WERI-Rb-1 (cell line): Measurements from ENCODE around the gene PPP1R13L.
A peak's percentile ranks its signal among the peaks of the same experiment; 100 is the strongest.
"Not testable (repeated sequence)": the region's sequence is repeated elsewhere in the genome, so short reads cannot be mapped to it uniquely, and the experiment has no call there.

Source experiments
- DNase-seq: peaks from one replicate; pipeline ENCODE4 v3.0.0-alpha.2; 2020
- H3K27ac ChIP-seq: fragments of 250-450 bp; sonication (Bioruptor Pico); 2 replicates; pipeline ENCODE4 v1.5.1; 2020; ENCODE audit warnings: mild to moderate bottlenecking, moderate library complexity
- H3K27me3 ChIP-seq: fragments of 250-450 bp; sonication (Bioruptor Pico); 2 replicates; pipeline ENCODE4 v1.5.1; 2021; ENCODE audit warnings: mild to moderate bottlenecking, low read depth, moderate library complexity; ENCODE audit not compliant: insufficient read depth, severe bottlenecking
- H3K36me3 ChIP-seq: fragments of 250-450 bp; sonication (Bioruptor Pico); 2 replicates; pipeline ENCODE4 v1.5.1; 2020; ENCODE audit warnings: mild to moderate bottlenecking, moderate library complexity
- H3K4me3 ChIP-seq: 2 replicates; pipeline ENCODE4 v1.5.1; 2011; ENCODE audit warnings: low read depth, mild to moderate bottlenecking, control low read depth, low read length
- H3K9me3 ChIP-seq: fragments of 250-450 bp; sonication (Bioruptor Pico); 2 replicates; pipeline ENCODE4 v1.5.1; 2021; ENCODE audit warnings: mild to moderate bottlenecking, moderate library complexity; ENCODE audit not compliant: severe bottlenecking
- CTCF ChIP-seq: IDR thresholded peaks from 2 replicates; pipeline ENCODE4 v1.5.1; 2011; ENCODE audit warnings: low read depth, mild to moderate bottlenecking, control low read depth, inconsistent platforms, low read length

PPP1R13L gene

GRCh38 chr19:45439569-45440258 is 34.8 kb upstream of the PPP1R13L start:
- peak overlapping the region; percentile 66 for H3K4me3 ChIP-seq
- peak overlapping the region; percentile 76 for H3K27ac ChIP-seq
- no peaks in the 10 kb centered on the region for H3K9me3 ChIP-seq
- peak; percentile 78 for DNase-seq
- peak; percentile 77 for TF ChIP-seq CTCF
- H3K36me3 ChIP-seq: no peaks in the 10 kb centered on the region
- no peaks in the 10 kb centered on the region for H3K27me3 ChIP-seq

GRCh38 chr19:45439190-45439568 is 34.3 kb upstream of the PPP1R13L start:
- TF ChIP-seq CTCF: no peak
- H3K36me3 ChIP-seq: no peaks in the 10 kb centered on the region
- H3K4me3 ChIP-seq: peak overlapping the region; percentile 66
- no peaks in the 10 kb centered on the region for H3K9me3 ChIP-seq
- H3K27me3 ChIP-seq: no peaks in the 10 kb centered on the region
- H3K27ac ChIP-seq: peak overlapping the region; percentile 76
- no peak for DNase-seq

- no peak for TF ChIP-seq CTCF
- no peaks in the 10 kb centered on the region for H3K9me3 ChIP-seq
- H3K27me3 ChIP-seq: no peaks in the 10 kb centered on the region
- no peak for DNase-seq
- no peaks in the 10 kb centered on the region for H3K36me3 ChIP-seq
- H3K4me3 ChIP-seq: no peak overlapping the region
- no peak overlapping the region for H3K27ac ChIP-seq
Observed at GRCh38 chr19:45437328-45437727, 32.5 kb upstream of the PPP1R13L start.

GRCh38 chr19:45432543-45432942 is 27.7 kb upstream of the PPP1R13L start:
- not testable (repeated sequence) for H3K36me3 ChIP-seq, H3K4me3 ChIP-seq, H3K27ac ChIP-seq, DNase-seq, H3K9me3 ChIP-seq, H3K27me3 ChIP-seq

- not testable (repeated sequence) for DNase-seq, H3K27me3 ChIP-seq
Observed at GRCh38 chr19:45431008-45431407, 26.1 kb upstream of the PPP1R13L start.

GRCh38 chr19:45429896-45430295 is 25.0 kb upstream of the PPP1R13L start:
- not testable (repeated sequence) for DNase-seq, H3K36me3 ChIP-seq, H3K4me3 ChIP-seq, H3K9me3 ChIP-seq, H3K27ac ChIP-seq, H3K27me3 ChIP-seq

More at GRCh38 chr19:45431008-45431407, 26.1 kb upstream of the PPP1R13L start:
- not testable (repeated sequence) for H3K4me3 ChIP-seq, H3K36me3 ChIP-seq, H3K27ac ChIP-seq, H3K9me3 ChIP-seq

- Histone ChIP-seq H3K27me3 (no peaks in the 10 kb centered on the region), H3K27ac (no peak overlapping the region), H3K36me3 (no peaks in the 10 kb centered on the region), H3K9me3 (no peaks in the 10 kb centered on the region), H3K4me3 (peak overlapping the region; percentile 79)
- DNase-seq: peak; percentile 38
- TF ChIP-seq CTCF: peak; percentile 50
Observed at GRCh38 chr19:45428384-45429231, 23.7 kb upstream of the PPP1R13L start.
